Breast epithelium (tissue), 3 donors: ENCODE measurements around the gene B4GALNT4.

Source experiments
- CTCF ChIP-seq, 3 donors: fragments of 450-650 bp; IDR thresholded peaks; one replicate each; pipeline ENCODE4 v1.5.1; 2016 to 2017; ENCODE audit warnings: antibody characterized with exemption in 3 of 3, mild to moderate bottlenecking in 3 of 3, moderate library complexity in 3 of 3
- POLR2A ChIP-seq: fragments of 450-650 bp; IDR thresholded peaks from one replicate; pipeline ENCODE4 v1.6.1; 2016; ENCODE audit warnings: antibody characterized with exemption, mild to moderate bottlenecking, moderate library complexity
- POLR2AphosphoS5 ChIP-seq, 3 donors: sonication (generic); formaldehyde crosslinking; IDR thresholded peaks; one replicate each; pipeline ENCODE4 v1.6.1; 2017; ENCODE audit warnings: antibody characterized with exemption in 3 of 3

DNA sequence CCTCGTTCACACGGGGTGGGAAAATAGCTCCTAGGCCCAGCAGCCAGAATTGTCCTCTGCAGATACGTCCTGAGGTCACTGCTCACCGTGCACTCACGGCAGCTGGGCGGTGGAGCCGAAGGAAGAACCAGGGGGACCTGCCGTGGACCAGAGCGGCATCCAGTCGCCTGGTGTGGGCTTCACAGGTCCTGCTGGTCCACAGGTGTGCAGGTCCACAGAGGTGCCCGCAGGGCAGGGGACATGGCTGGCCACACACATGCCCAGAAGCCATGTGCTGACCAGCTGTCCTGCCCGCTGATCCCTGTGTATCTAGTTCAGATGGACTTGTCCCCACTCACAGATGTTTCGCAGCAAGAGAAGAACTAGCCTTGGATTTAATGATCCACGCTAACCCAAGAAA is 14.1 kb downstream of the B4GALNT4 start:
- TF ChIP-seq CTCF (IDR thresholded peaks at IDR 0.05) (no peak), POLR2A (no peak), POLR2AphosphoS5 (IDR thresholded peaks at IDR 0.05) (no peak)
